ENCODE data around the gene CCSER2.

The CCSER2 gene

DNA sequence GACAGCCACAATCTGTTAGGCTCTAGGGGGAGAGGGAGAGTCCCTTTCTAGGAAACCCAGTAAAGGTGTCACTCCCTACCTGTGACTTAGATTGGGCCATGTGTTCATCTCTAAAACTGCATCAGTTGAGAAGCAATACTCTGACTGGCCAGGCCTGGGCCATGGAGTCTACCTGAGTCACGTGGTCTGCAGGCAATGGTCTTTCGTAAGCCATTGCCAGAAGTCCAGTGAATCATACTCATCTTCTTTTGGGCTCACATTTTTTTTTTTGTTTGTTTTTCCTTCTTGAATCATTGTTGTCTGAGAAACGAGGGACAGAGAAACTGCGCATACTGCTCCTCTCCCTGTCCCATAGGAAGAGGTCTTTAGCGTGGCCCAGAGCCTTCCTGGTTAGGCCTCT is 215.6 kb downstream of the CCSER2 start:
- no peak for DNase-seq (ENCODE audit: low spot score)

DNA sequence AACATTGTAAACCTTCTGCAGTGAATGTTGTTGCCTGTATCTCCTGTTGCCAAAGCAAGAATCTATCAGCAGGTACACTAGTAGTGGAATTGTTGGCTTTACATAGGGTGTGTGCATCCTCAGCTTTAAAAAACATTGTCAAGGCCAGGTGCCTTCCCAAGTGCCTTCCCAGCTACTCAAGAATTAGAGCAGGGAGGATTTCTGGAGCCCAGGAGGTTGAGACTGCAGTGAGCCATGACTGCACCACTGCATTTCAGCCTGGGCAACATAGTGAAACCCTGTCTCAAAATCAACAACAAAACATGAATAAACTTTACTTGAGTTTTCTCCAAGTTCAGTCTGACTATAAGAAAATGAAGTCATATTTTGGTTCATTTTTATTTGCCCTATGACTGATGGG is 217.3 kb downstream of the CCSER2 start:
- DNase-seq (ENCODE audit: low spot score) = no peak

DNA sequence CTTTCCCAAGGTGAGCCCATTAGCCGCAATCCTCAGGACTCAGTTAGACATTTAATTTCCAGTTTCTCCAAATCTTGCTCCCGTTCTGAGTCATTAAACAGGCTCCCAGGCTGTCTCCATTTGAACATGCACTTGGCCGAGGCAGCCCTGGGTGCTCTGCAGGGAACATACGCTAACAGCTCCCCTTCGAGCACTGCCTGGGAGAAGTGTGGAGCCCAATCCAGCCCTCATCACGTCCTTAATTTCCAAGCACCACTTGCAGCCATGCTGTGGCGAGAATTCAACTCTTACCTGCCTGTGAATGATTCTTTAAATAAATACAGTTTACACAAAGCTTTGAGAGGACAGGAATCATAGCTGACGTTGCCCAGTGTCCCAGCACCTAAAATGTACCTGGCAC is 218.2 kb downstream of the CCSER2 start:
- no peak for DNase-seq (ENCODE audit: low spot score)

GRCh38 chr10:84547616-84548015 is 219.2 kb downstream of the CCSER2 start:
- DNase-seq (ENCODE audit: low spot score) = no peak

- DNase-seq (ENCODE audit: low spot score) = no peak
Measured at GRCh38 chr10:84548869-84549268, 220.5 kb downstream of the CCSER2 start.

GRCh38 chr10:84549368-84550165 is 221.2 kb downstream of the CCSER2 start:
- DNase-seq (ENCODE audit: low spot score) = no peak

DNA sequence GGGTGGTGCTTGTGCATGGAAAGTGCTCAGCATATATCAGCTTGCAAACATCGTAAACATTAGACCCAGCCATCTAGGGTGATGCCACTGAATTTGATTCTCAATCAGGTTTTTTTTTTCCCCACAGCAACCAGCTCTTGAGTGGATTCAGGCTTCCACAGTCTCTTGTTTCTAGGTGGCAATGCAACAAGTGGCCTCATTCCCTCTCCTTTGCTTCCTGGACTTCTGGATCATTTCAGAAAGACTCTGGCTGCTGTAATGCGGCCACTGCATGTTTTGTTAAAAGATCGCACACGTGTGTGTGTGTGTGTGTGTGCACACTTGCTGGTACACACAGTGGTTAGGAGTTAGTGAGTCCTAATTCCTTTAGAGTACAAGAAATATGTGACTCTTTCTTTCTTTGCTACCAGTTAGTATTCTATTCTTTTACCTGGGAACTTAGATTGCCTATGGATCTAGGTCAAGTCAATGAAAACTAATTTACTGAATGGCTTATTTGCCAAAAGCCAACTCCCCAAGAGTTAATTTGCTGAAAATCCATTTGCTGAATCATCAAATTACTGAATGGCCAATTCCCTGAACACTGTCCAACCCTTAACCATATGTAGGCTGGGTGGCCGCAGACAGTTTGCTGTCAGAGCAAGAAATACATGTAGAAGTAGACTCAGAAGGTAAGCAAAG is 222.5 kb downstream of the CCSER2 start:
- no peak for DNase-seq (ENCODE audit: low spot score)

DNA sequence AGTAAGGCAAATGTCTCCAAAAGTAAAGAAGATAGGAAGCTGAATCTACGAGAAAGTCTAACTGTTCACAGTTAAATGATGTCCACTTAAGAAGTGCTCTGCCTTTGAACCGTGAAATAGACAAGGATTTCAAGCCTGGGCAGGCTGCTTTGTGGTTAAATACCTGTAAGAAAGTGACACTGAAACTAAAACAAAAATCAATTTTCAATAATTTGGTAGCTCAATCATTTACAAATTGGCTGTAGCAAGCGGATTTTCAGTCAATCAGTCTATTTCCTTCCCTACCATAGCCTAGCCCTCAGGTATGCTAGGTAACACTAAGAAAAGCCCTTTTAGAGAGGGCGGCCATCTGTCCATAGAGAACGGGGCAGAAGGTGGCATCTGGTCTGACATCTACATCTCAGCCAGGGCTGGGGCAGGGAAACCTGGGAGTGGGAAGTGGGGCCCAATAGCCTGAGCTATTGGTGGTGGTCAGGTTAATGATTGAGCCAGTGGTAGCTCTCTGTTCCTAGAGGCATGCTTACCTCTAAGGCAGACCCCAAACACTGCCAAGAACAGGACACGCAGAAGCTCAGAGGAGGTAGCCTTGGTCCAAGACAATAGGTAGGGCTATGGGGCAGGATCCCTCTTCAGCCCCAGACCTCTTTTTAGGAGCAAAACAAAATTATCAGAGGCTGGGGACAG is 223.2 kb downstream of the CCSER2 start:
- DNase-seq (ENCODE audit: low spot score) = no peak

GRCh38 chr10:84552478-84552877 is 224.1 kb downstream of the CCSER2 start:
- no peak for DNase-seq (ENCODE audit: low spot score)

DNA sequence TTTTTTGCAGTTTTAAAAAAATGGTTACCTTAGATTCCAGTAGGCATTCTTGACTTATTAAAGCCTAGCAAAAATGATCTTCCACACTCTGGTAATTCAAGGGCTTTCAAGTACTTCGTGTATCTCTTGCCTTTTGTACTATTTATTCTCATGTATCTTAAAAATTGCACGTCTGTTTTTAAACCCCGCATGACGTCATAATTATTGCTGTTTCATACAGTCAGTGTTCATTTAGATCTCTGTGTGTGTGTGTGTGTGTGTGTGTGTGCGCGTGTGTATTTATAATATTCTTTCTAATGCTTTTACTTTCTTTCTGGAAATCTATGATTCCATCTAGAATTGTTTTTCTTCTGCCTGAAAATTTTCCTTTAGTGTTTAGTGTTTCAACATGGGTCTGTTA is 234.2 kb downstream of the CCSER2 start:
- no peak for DNase-seq (ENCODE audit: low spot score)

DNA sequence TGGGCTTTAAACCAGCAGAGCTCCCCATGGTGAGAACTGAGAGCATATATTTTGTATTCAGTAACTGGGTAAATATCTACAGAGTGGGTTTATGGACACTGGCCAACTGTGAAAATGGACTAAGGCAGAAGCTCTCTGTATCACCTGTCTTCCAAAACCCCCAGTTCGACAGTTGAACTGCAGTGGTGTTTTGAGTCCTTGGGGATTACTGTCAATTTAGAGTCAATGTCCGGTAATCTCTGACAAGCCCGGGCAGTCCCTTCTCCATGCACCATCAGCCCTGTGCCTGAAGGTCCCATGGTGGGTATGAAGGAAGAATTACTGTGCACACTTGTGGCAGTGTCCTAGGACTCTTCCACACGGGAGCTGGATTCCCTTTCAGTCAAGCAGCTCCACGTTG is 235.0 kb downstream of the CCSER2 start:
- no peak for DNase-seq (ENCODE audit: low spot score)

DNA sequence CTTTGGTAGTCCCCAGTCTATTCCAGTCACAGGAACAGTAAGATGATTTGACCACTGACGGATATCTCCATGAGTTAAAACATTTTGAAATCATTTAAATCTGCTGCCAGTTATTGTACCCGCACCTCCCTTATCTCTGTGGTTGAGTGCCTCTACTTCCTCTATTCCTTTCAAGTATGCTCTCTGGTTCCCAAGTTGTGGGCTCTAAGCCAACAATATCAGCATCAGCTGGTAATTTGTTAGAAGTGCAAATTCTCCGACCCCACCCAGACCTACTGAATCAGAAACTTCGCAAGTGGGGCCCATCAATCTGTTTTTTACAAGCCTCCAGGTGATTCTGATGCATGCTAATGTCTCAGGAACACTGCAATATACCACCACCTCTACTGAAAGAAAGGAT is 235.5 kb downstream of the CCSER2 start:
- no peak for DNase-seq (ENCODE audit: low spot score)

GRCh38 chr10:84565881-84566582 is 237.6 kb downstream of the CCSER2 start:
- DNase-seq (ENCODE audit: low spot score) = no peak

DNA sequence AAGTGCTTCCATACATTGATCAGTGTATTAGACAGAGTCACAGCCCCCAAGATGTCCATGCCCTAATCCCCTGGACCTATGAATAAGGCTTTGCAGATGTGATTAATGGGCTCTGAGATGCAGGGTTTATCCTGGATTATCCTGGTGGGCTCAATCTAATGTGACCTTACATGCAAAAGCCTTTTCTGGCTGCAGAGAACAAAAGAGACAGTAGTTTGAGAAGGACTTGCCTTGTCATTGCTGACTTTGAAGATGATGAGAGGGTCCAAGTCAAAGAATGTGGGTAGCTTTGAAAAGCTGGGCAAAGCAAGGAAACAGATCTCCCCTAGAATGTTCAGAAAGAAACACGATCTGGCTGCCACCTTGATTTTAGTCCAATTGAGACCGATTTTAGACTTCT is 238.7 kb downstream of the CCSER2 start:
- no peak for DNase-seq (ENCODE audit: low spot score)
